Sigmoid colon (tissue), 4 donors: ENCODE measurements around the gene HERC4.

Experiments used
- CTCF ChIP-seq, 4 experiments: fragments of 450-650 bp in 3 of 4; fragments of 200-600 bp in 1 of 4; IDR thresholded peaks; one replicate each; pipeline ENCODE4 v1.5.1; 2016 to 2019; ENCODE audit warnings: antibody characterized with exemption in 4 of 4, mild to moderate bottlenecking in 3 of 4, moderate library complexity in 2 of 4
- POLR2A ChIP-seq, 2 donors: fragments of 450-650 bp; IDR thresholded peaks; one replicate each; pipeline ENCODE4 v1.6.1; 2016; ENCODE audit warnings: antibody characterized with exemption in 2 of 2, mild to moderate bottlenecking in 2 of 2, moderate library complexity in 2 of 2
- POLR2AphosphoS5 ChIP-seq, 4 donors: sonication (generic); formaldehyde crosslinking; IDR thresholded peaks; one replicate each; pipeline ENCODE4 v1.6.1; 2017; ENCODE audit warnings: antibody characterized with exemption in 4 of 4

GRCh38 chr10:67914777-67915340, 160.2 kb downstream of the HERC4 start:
- TF ChIP-seq CTCF (IDR thresholded peaks at IDR 0.05) (no peak), POLR2AphosphoS5 (IDR thresholded peaks at IDR 0.05) (no peak), POLR2A (IDR thresholded peaks at IDR 0.05) (no peak)
